Astrocyte of the cerebellum (primary cell): Measurements from ENCODE around the gene ZNF710.
"Not testable (repeated sequence)": the region's sequence is repeated elsewhere in the genome, so short reads cannot be mapped to it uniquely, and the experiment has no call there.

Experiments
- DNase-seq: peaks from one replicate; pipeline ENCODE4 v3.0.0-alpha.2; 2011; ENCODE audit warnings: low read depth
- H3K4me3 ChIP-seq: 2 replicates; pipeline ENCODE4 v1.5.1; 2011; ENCODE audit warnings: mild to moderate bottlenecking, low read depth, low read length, moderate library complexity
- CTCF ChIP-seq: IDR thresholded peaks from 2 replicates; pipeline ENCODE4 v1.5.1; 2012; ENCODE audit warnings: low read length, low read depth, moderate library complexity, mild to moderate bottlenecking; ENCODE audit errors: missing control alignments
- in situ Hi-C: cut with HindIII; loops from 2 replicates; pipeline ENCODE4 v1.10.0; 2017; ENCODE audit warnings: low sequenced_read_pairs

Gene ZNF710

DNA sequence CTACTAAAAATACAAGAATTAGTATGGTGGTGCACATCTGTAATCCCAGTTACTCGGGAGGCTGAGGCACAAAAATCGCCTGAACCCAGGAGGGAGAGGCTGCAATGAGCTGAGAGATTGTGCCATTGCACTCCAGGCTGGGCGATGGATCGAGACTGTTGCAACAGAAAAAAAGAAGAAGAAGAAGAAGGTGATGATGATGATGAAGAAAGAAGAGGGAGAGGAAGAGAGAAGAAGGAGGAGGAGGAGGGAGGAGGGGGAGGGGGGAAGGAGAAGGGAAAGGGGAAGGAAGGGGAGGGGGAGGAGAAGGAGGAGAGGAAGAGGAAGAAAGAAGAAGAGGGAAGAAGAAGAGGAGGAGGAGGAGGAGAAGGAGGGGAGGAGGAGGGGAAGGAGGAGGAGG lies 33.2 kb upstream of the ZNF710 start:
- no peak for DNase-seq
- in situ Hi-C loops, result no loop called here

DNA sequence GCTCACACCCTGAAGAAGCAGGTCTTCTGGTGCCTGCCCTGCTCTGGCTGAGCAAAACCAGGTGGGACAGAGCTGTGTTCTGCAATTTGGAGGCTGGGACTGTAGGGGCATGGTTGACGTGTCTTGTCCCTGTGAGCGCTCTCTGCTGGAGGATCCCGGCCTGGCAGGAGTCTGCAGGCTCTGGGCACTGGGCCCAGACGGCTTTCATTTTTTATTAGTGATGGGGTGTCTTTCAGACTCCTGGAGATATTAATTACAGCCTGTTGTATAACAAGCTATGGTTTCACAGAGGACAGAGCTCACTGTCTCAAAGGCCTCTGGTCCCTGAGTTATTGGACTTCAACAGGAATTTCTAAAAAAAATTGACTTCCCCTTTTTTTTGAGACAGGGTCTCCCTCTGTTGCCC lies 29.5 kb upstream of the ZNF710 start:
- in situ Hi-C loops, result no loop called here
- DNase-seq, result peak; percentile 5
- peak; percentile 72 for TF ChIP-seq CTCF
- H3K4me3 ChIP-seq, result no peak overlapping the region

More for the DNA sequence above, 33.2 kb upstream of the ZNF710 start:
- no peak overlapping the region for H3K4me3 ChIP-seq
- TF ChIP-seq CTCF, result no peak

- no peak for DNase-seq
- TF ChIP-seq CTCF, result no peak
- H3K4me3 ChIP-seq, result no peak overlapping the region
- in situ Hi-C loops, result no loop called here
Observed at GRCh38 chr15:89972085-89972484, 29.0 kb upstream of the ZNF710 start.

DNA sequence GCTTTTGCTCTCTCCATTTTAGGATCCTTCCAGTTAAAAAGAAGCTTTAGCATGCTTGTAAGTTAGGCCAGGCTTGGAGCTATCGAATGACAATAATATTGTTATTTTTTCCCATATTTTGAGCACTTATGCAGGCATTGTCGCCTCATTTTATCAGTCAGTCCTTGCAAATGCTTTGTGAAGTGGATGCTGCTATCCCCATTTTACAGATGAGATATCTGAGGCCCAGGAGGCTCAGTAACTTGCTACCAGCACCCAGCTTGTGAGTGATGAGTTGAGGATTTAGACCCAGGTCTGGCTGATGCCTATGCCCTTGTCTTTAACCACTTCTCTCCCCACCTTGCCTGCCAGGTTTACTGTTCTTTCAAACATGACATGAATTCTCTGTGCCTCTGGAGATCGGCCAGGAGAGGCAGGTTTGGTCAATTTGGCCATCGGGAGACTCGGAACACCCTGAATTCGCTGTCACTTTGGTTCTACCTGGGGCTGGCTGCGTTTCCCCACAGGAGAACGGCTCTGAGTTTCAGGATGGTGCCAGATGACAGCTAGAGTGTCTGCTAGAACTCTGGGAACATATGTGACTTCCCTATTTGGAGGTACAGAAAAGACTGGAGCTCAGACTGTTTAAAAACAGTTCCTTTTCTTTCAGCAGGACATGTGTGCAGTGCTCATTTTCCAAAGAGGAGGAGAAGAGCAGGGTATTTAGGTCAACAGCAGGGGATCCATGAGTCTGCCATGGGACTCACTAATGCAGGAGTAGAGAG lies 25.5 kb upstream of the ZNF710 start:
- H3K4me3 ChIP-seq, result no peak overlapping the region
- in situ Hi-C loops, result no loop called here
- DNase-seq, result no peak
- no peak for TF ChIP-seq CTCF

DNA sequence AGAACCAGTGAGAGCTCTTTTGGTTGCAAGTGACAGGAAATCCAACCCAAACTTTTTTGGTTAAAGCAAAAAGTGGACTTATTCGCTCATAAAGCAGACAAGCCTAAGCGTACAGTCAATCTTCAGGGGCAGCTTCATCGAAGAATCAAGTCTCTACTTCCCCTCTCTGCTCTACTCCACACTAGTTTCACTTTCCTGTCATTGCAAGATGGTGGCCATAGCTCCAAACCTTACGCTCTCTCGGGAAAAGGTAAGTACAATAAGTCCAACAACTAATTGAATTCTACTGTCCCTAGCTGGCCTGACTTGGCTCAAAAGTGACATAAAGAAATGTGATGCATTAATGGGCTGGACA lies 24.9 kb upstream of the ZNF710 start:
- no peak overlapping the region for H3K4me3 ChIP-seq
- in situ Hi-C loops, result no loop called here
- DNase-seq, result no peak
- no peak for TF ChIP-seq CTCF

GRCh38 chr15:89977836-89978235 lies 23.3 kb upstream of the ZNF710 start:
- H3K4me3 ChIP-seq, DNase-seq, in situ Hi-C loops: not testable (repeated sequence)

DNA sequence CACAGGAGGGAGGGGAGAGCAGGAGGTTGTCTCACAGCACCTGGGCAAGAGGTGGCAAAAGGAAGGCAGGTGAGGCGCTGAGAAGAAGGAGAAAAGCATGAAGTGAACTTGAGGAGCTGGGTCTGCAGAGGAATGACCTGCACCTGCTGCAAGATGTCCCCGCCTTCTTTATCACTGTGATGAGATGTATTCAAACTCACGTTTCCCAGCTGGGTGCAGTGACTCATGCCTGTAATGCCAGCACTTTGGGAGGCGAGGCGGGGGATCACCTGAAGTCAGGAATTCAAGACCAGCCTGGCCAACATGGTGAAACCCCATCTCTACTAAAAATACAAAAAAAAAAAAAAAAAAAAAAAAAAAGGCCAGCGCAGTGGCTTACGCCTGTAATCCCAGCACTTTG lies 22.2 kb upstream of the ZNF710 start:
- DNase-seq, result no peak
- in situ Hi-C loops, result no loop called here
- no peak overlapping the region for H3K4me3 ChIP-seq
- TF ChIP-seq CTCF, result no peak
